GM23248 (cell line): ENCODE measurements around the gene CFAP54.

ENCODE experiments used
- EZH2 ChIP-seq: fragments of 200-600 bp; sonication (generic); IDR thresholded peaks from 2 replicates; pipeline ENCODE4 v1.6.1; 2018; ENCODE audit warnings: antibody characterized with exemption, mild to moderate bottlenecking; ENCODE audit not compliant: insufficient read depth, poor library complexity, severe bottlenecking
- EZH2phosphoT487 ChIP-seq: fragments of 200-600 bp; sonication (generic); IDR thresholded peaks from 2 replicates; pipeline ENCODE4 v1.6.1; 2018; ENCODE audit warnings: antibody characterized with exemption, moderate library complexity, mild to moderate bottlenecking, low read depth; ENCODE audit not compliant: insufficient read depth

DNA sequence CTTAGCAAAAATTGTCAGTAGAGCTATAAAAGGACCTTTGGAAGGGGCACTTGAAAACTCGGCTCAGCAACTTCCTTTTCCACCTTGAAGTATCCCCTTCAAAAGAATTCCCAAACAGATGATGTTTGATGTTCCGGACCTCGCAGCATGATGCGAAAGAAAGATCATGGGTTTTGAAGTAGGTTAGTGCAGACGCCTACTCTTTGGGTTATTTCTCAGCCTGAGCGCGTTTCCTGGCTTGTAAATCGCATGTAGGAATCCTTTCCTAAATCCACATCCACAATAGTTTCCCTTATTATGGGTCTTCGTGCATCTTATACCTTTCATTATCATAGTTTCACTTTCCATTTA lies 417.1 kb downstream of the CFAP54 start:
- TF ChIP-seq EZH2, result no peak
- no peak for TF ChIP-seq EZH2phosphoT487
